Measurements from ENCODE around the gene ENKUR. TPM values are rescaled to one million over a fixed set of nuclear protein-coding genes. Genes with fewer than 3 reads are reported as not detected.
"Not testable (repeated sequence)": the region's sequence is repeated elsewhere in the genome, so short reads cannot be mapped to it uniquely, and the experiment has no call there.

ENKUR gene
- total and polyA plus RNA-seq, 5 experiments from 2014 or later, result not detected

DNA sequence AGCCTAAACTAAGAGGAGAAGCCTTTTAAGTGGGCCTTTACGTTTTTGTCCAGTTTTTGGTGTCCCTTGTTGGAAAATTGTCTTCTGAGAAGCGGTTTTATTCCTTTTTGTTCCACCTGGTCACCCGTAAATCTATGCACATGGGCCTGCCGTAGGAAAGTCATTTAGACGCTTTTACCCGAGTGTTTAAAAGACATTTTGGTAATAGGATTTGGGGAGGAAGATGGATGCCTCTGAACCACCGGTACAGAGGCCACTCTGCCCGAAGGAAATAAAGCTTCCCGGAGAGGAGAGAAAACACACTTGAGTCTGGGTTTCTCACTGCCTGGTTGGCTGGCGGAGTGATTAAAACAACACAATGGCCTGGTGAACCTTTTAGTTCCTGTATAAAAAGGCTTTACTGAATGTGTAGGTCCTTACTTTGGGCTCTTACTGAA, 1.2 kb upstream of the ENKUR start:
- Mint-ChIP-seq H3K4me1 (peaks cover 14 to 38% (median 27%) of the 10 kb centered on the region in 4 donors), H3K9me3 (peaks cover 0 to 3% (median 0%) of the 10 kb centered on the region in 9 donors), H3K27ac (peak overlapping the region; percentile 94 to 99 (median 98)), H3K36me3 (peaks cover 0 to 3% (median 0%) of the 10 kb centered on the region in 3 donors), H3K4me3 (peak overlapping the region; percentile 86 to 96 (median 94)), H3K27me3 (peaks cover 0 to 6% (median 0%) of the 10 kb centered on the region in 5 donors)
- POLR2A ChIA-PET, result interaction anchor here (0.7 to 1.9 kb wide), 4 partner anchors 65 to 928 kb away, joined by 4 to 9 read pairs (median 6); partner anchors contain the start of genes ARHGAP21 and PRTFDC1
- peak in 2 of 10 donors; percentile 2 to 16 for DNase-seq
- no peak for ATAC-seq

DNA sequence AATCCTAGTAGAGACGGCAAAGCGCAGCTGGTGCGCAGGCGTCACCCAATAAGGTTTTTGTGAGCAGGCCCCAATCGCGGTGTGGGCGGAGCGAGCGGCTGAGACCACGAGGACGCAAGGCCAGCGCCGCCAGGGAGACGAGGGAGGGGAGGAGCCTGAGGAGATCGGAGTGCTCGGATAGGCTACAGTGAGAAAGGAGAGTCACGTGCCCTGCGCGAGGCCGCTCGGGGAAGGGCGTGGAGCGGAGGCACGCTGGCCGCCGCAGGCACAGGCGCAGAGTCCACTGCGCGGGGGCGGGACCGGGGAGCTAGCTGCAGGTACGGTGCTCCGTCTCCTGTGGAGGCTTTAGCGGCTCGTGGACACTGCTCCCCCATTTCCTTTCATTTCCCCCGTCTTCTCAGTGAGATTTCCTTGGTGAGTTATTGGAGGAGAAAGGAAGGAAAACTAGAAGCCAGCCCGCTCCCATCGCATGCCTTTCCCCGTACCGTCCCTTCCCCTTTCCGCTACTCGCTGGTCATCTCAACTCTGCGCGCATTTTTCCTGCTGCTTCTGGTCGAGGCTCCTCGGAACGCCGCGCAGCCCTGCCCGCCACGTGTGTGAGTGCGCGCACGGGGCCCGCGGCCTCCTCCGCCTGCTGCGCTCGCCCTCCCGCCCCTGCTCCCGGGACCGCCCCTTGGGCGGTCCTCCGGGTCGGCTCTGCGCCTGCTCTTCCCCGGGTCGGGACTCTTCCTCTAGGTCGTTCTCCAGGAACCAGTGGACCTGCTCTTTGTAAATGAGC, 607 bp upstream of the ENKUR start, which contains the start of gene THNSL1:
Gene THNSL1 (plus strand): TSS at position 237 of the 778 bp plus-strand sequence. CDS start 6,612 bp downstream, outside the sequence.
- ATAC-seq (peak; percentile 92 to 94), DNase-seq (peak; percentile 89 to 99 (median 97))
- Mint-ChIP-seq H3K9me3 (peaks cover 0 to 3% (median 0%) of the 10 kb centered on the region in 9 donors), H3K27me3 (peaks cover 0 to 6% (median 0%) of the 10 kb centered on the region in 5 donors), H3K4me3 (peak within 1 kb of the TSS; percentile 86 to 96 (median 94)), H3K36me3 (no peaks in the 10 kb centered on the region), H3K4me1 (peaks cover 14 to 38% (median 27%) of the 10 kb centered on the region in 4 donors), H3K27ac (peak within 1 kb of the TSS; percentile 94 to 99 (median 98))
- POLR2A ChIA-PET, result interaction anchor here (0.5 to 1.9 kb wide), 10 partner anchors 25 to 1577 kb away, joined by 3 to 9 read pairs (median 5); partner anchors contain the start of genes ARHGAP21, OTUD1 and PRTFDC1

GRCh38 chr10:25014579-25014978, 1.4 kb downstream of the ENKUR start:
- ATAC-seq (no peak), DNase-seq (no peak)
- no peak overlapping the region for H3K4me3 Mint-ChIP-seq
- H3K27ac Mint-ChIP-seq, result peak overlapping the region in 8 of 10 donors; percentile 2 to 99 (median 67)
- H3K27me3 Mint-ChIP-seq, result peaks cover 0 to 6% (median 0%) of the 10 kb centered on the region in 5 donors
- peaks cover 14 to 30% (median 24%) of the 10 kb centered on the region in 4 donors for H3K4me1 Mint-ChIP-seq
- POLR2A ChIA-PET, result no interaction called here
- peaks cover 0 to 4% (median 0%) of the 10 kb centered on the region in 9 donors for H3K9me3 Mint-ChIP-seq
- no peaks in the 10 kb centered on the region for H3K36me3 Mint-ChIP-seq

GRCh38 chr10:25011591-25011990, 4.4 kb downstream of the ENKUR start:
- ATAC-seq, H3K4me1 Mint-ChIP-seq, DNase-seq, H3K27ac Mint-ChIP-seq, POLR2A ChIA-PET, H3K9me3 Mint-ChIP-seq, H3K4me3 Mint-ChIP-seq, H3K36me3 Mint-ChIP-seq, H3K27me3 Mint-ChIP-seq: not testable (repeated sequence)

DNA sequence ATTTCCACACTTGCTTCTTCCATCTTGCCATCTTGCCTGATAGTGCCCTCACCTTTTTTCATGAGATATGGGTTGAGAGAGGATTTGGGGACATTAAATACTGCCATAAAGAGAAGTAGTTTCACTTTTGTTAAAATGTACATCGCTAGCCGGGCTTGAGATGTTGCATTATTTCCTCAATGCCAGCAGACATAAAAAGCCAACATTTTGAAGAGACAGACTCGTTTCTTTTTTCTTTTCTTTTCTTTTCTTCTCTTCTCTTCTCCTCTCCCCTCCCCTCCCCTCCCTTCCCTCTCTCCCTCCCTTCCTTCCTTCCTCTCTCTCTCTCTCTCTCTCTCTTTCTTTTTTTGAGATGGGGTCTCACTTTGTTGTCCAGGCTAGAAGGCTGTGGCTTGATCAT, 17.9 kb downstream of the ENKUR start:
- Mint-ChIP-seq H3K9me3 (peaks cover 12 to 29% (median 23%) of the 10 kb centered on the region in 9 donors), H3K36me3 (peaks cover 0 to 28% (median 13%) of the 10 kb centered on the region in 3 donors), H3K4me1 (no peaks in the 10 kb centered on the region), H3K4me3 (no peak overlapping the region), H3K27ac (no peak overlapping the region), H3K27me3 (peaks cover 0 to 7% (median 2%) of the 10 kb centered on the region in 5 donors)
- DNase-seq, result no peak
- ATAC-seq, result no peak
- POLR2A ChIA-PET, result no interaction called here

DNA sequence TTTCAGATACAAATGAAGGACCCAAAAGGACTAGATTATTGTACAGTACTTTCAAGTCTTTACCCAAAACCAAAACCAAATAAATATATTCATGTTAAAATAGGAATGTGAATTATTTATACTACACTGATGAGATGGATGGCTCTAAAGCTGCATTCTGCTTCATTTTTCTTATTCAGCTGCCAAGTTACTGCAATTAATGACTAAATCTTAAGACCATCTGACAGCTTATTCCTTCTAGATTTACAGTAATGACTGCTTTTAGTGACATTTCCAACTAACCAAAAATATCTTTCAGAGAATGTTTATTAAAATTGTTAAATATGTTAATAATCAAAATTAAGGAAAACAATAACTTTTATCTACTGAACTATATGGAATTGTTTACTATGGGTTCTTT, 20.9 kb downstream of the ENKUR start:
- peaks cover 0 to 3% (median 0%) of the 10 kb centered on the region in 3 donors for H3K36me3 Mint-ChIP-seq
- DNase-seq (no peak), ATAC-seq (no peak)
- no peak overlapping the region for H3K27ac Mint-ChIP-seq
- H3K4me3 Mint-ChIP-seq, result no peak overlapping the region
- no peaks in the 10 kb centered on the region for H3K4me1 Mint-ChIP-seq
- peaks cover 0 to 6% (median 3%) of the 10 kb centered on the region in 9 donors for H3K9me3 Mint-ChIP-seq
- POLR2A ChIA-PET, result no interaction called here
- peaks cover 0 to 7% (median 0%) of the 10 kb centered on the region in 5 donors for H3K27me3 Mint-ChIP-seq

DNA sequence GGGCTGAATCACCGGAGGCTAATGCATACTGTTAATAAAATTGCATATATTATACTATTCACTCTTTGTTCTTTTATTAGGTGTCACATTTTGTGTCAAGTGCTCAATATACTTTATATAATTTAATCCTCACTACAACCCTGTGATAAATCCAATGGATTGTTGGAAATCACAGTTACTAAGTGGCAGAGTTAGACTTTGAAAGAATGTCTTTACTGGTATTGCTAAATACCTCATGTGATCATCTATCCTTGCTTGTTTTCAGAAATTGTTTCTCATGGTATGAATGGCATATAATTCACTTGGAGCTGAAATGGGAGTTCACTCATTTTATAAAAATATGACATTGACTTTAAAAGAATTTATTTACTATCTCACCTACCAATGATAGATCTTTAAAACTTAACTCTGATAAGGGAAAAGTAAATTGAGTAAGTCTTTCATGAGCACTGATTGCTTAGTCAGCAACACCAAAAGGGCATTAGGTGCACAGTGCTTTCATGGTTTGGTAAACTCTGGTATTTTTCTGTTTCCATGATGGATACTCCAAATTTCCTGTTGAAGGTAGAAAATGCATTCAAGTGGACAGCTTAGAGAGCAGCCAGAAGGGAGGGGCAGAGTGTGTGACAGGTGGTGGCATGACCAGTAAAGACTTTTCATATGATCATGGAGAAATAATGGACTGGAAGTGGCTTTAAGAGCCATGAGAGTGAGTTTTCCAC, 22.6 kb downstream of the ENKUR start:
- no peaks in the 10 kb centered on the region for H3K36me3 Mint-ChIP-seq
- H3K4me1 Mint-ChIP-seq, result no peaks in the 10 kb centered on the region
- peaks cover 0 to 2% (median 0%) of the 10 kb centered on the region in 9 donors for H3K9me3 Mint-ChIP-seq
- peak overlapping the region in 1 of 10 donors; percentile 50 for H3K27ac Mint-ChIP-seq
- DNase-seq, result no peak
- H3K27me3 Mint-ChIP-seq, result peaks cover 0 to 7% (median 0%) of the 10 kb centered on the region in 5 donors
- no peak for ATAC-seq
- POLR2A ChIA-PET, result no interaction called here
- no peak overlapping the region for H3K4me3 Mint-ChIP-seq

GRCh38 chr10:24992512-24993133, 23.3 kb downstream of the ENKUR start:
- Mint-ChIP-seq H3K27ac (peak overlapping the region in 1 of 10 donors; percentile 33), H3K4me3 (no peak overlapping the region)

DNA sequence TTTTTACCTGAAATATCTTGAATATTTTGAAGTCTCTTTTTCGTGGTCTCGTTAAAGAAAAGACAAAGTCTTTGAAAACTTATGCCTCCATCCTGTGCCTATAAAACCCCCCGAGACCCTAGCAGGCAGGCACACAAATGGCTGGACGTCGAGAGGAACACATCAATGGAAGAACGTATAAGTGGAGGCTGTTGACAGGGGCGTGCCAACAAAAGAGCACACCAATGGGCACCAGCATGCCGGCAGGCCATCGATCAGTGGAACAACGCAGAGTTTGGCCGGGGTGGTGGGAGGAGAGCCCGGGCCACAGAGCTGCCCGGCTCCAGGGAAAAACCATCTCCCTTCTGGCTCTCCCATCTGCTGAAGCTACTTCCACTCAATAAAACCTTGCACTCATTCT, 24.7 kb downstream of the ENKUR start:
- peak overlapping the region in 1 of 10 donors; percentile 49 for H3K27ac Mint-ChIP-seq
- peaks cover 0 to 2% (median 0%) of the 10 kb centered on the region in 5 donors for H3K27me3 Mint-ChIP-seq
- POLR2A ChIA-PET, result interaction anchor here (0.8 kb wide), 1 partner anchor 25 kb away, joined by 3 read pairs; the partner anchor contains the start of genes ENKUR and THNSL1
- no peaks in the 10 kb centered on the region for H3K4me1 Mint-ChIP-seq
- ATAC-seq, result no peak
- no peaks in the 10 kb centered on the region for H3K9me3 Mint-ChIP-seq
- no peak for DNase-seq
- no peak overlapping the region for H3K4me3 Mint-ChIP-seq
- no peaks in the 10 kb centered on the region for H3K36me3 Mint-ChIP-seq

More at GRCh38 chr10:24992512-24993133, 23.3 kb downstream of the ENKUR start:
- peaks cover 0 to 7% (median 0%) of the 10 kb centered on the region in 5 donors for H3K27me3 Mint-ChIP-seq
- ATAC-seq, result no peak
- DNase-seq, result no peak
- peaks cover 0 to 2% (median 0%) of the 10 kb centered on the region in 9 donors for H3K9me3 Mint-ChIP-seq
- POLR2A ChIA-PET, result no interaction called here
- no peaks in the 10 kb centered on the region for H3K4me1 Mint-ChIP-seq
- H3K36me3 Mint-ChIP-seq, result no peaks in the 10 kb centered on the region

DNA sequence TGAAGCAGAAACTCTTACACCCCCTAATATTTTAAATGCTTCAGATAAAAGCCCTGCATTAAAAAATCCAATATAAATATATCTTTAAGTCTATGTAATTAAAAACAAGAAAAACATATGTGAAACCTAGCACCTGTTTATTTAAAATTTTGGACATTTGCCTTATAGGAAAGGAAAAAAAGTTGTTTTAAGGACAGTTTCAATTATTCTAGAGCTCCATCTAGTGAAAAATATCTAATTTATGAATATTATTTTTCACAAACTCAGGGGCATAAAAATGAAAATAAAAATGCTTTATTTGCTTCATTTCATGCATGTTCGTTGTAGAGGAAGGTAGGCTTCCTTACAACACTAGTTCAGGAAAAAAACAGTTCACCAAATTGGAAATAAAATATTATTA, 26.1 kb downstream of the ENKUR start:
- H3K27ac Mint-ChIP-seq, result no peak overlapping the region
- DNase-seq, result no peak
- H3K4me3 Mint-ChIP-seq, result no peak overlapping the region
- H3K4me1 Mint-ChIP-seq, result no peaks in the 10 kb centered on the region
- no peaks in the 10 kb centered on the region for H3K36me3 Mint-ChIP-seq
- peaks cover 0 to 2% (median 0%) of the 10 kb centered on the region in 5 donors for H3K27me3 Mint-ChIP-seq
- H3K9me3 Mint-ChIP-seq, result no peaks in the 10 kb centered on the region
- ATAC-seq, result no peak
- POLR2A ChIA-PET, result no interaction called here

- H3K4me1 Mint-ChIP-seq, result no peaks in the 10 kb centered on the region
- no peaks in the 10 kb centered on the region for H3K9me3 Mint-ChIP-seq
- ATAC-seq (no peak), DNase-seq (no peak)
- POLR2A ChIA-PET, result interaction anchor here (1.5 kb wide), 1 partner anchor 27 kb away, joined by 4 read pairs; the partner anchor contains the start of gene ENKUR
- H3K27ac Mint-ChIP-seq, result no peak overlapping the region
- no peak overlapping the region for H3K4me3 Mint-ChIP-seq
- peaks cover 0 to under 1% (median 0%) of the 10 kb centered on the region in 5 donors for H3K27me3 Mint-ChIP-seq
- H3K36me3 Mint-ChIP-seq, result no peaks in the 10 kb centered on the region
Measured at GRCh38 chr10:24988831-24989640, 26.9 kb downstream of the ENKUR start.

Data from naive thymus-derived CD8-positive, alpha-beta T cell (primary cell).